ENCODE measurements around the gene SRMS. TPM values are rescaled to one million over a fixed set of nuclear protein-coding genes. Genes with fewer than 3 reads are reported as not detected.

The SRMS gene
- total RNA-seq, 4 donors from 2014 or later = not detected

- H3K27me3 ChIP-seq = peaks cover 12% of the 10 kb centered on the region
- no peaks in the 10 kb centered on the region for H3K9me3 ChIP-seq
- DNase-seq = peak; percentile 41 to 44
- peak overlapping the region in 1 of 3 donors; percentile 17 for H3K4me3 ChIP-seq (replicated peaks in 1 of 3)
- no peaks in the 10 kb centered on the region for H3K36me3 ChIP-seq
- H3K27ac ChIP-seq = no peak overlapping the region
- intact Hi-C loops (cut with DNase I) = loop anchor here (5.0 kb wide), 1 partner anchor 474 kb away; no protein-coding TSS in a partner anchor
- peaks cover 0 to 16% of the 10 kb centered on the region in 2 donors for H3K4me1 ChIP-seq
- WGBS, 2 donors = 7 to 28% methylated on average over 5 to 12 of the region's 60 CpGs
- TF ChIP-seq POLR2A (IDR thresholded peaks at IDR 0.05) (no peak), CTCF (IDR thresholded peaks at IDR 0.05) (no peak)
Measured at GRCh38 chr20:63497946-63498935, 49.3 kb downstream of the SRMS start.

- H3K27me3 ChIP-seq = peaks cover 7% of the 10 kb centered on the region
- no peak for DNase-seq
- H3K36me3 ChIP-seq = no peaks in the 10 kb centered on the region
- WGBS, 2 donors = 72 to 76% methylated on average over 10 to 16 of the region's 20 CpGs
- no peak for TF ChIP-seq POLR2A (IDR thresholded peaks at IDR 0.05)
- no peak for TF ChIP-seq CTCF (IDR thresholded peaks at IDR 0.05)
- no peak overlapping the region for H3K4me3 ChIP-seq (replicated peaks in 1 of 3)
- H3K9me3 ChIP-seq = no peaks in the 10 kb centered on the region
- intact Hi-C loops (cut with DNase I) = loop anchor here (5.0 kb wide), 1 partner anchor 475 kb away; no protein-coding TSS in a partner anchor
- H3K27ac ChIP-seq = no peak overlapping the region
- peaks cover 0 to 16% of the 10 kb centered on the region in 2 donors for H3K4me1 ChIP-seq
Measured at GRCh38 chr20:63497138-63497945, 50.2 kb downstream of the SRMS start.

- Histone ChIP-seq H3K9me3 (no peaks in the 10 kb centered on the region), H3K27me3 (peaks cover 7% of the 10 kb centered on the region), H3K36me3 (no peaks in the 10 kb centered on the region), H3K4me3 (replicated peaks in 1 of 3) (no peak overlapping the region), H3K4me1 (peaks cover 0 to 16% of the 10 kb centered on the region in 2 donors), H3K27ac (no peak overlapping the region)
- TF ChIP-seq CTCF (IDR thresholded peaks at IDR 0.05) = no peak
- no peak for TF ChIP-seq POLR2A (IDR thresholded peaks at IDR 0.05)
- DNase-seq = no peak
- WGBS, 2 donors = 37 to 50% methylated on average over 5 to 7 of the region's 16 CpGs
- intact Hi-C loops (cut with DNase I) = loop anchor here (5.0 kb wide), 1 partner anchor 476 kb away; no protein-coding TSS in a partner anchor
Measured at GRCh38 chr20:63496596-63497120, 50.9 kb downstream of the SRMS start.

- Histone ChIP-seq H3K36me3 (no peaks in the 10 kb centered on the region), H3K4me3 (replicated peaks in 1 of 3) (peak overlapping the region in 1 of 3 donors; percentile 13), H3K27ac (no peak overlapping the region), H3K4me1 (peaks cover 0 to 16% of the 10 kb centered on the region in 2 donors), H3K27me3 (peaks cover 7% of the 10 kb centered on the region), H3K9me3 (no peaks in the 10 kb centered on the region)
- intact Hi-C loops (cut with DNase I) = loop anchor here (5.0 kb wide), 1 partner anchor 476 kb away; no protein-coding TSS in a partner anchor
- TF ChIP-seq POLR2A (IDR thresholded peaks at IDR 0.05) (no peak), CTCF (IDR thresholded peaks at IDR 0.05) (peak; percentile 59 to 94 (median 72))
- peak; percentile 51 to 59 for DNase-seq
- 20 to 29% methylated on average over 25 to 30 of the region's 48 CpGs for WGBS, 2 donors
Measured at GRCh38 chr20:63495741-63496595, 51.6 kb downstream of the SRMS start.

Measured in thyroid gland (tissue), 4 donors.